Activated CD4-positive, alpha-beta memory T cell treated with anti-CD3 and anti-CD28 coated beads, Interleukin-2, amount 10 ng/mL, durations not matched to agents 7 days and 5 days (primary cell): ENCODE measurements around the gene R3HDM4. TPM values are rescaled to one million over a fixed set of nuclear protein-coding genes. Genes with fewer than 3 reads are reported as not detected.

Source experiments
- CTCF ChIA-PET: fragments of 350-600 bp; sonication (Branson Sonifier 250); formaldehyde crosslinking; loops from one replicate; lab custom pipeline; 2021; ENCODE audit warnings: antibody characterized with exemption, inconsistent platforms; lab: Charles Lee
- POLR2A ChIA-PET: fragments of 350-600 bp; sonication (Branson Sonifier 250); formaldehyde crosslinking; loops from one replicate; lab custom pipeline; 2021; ENCODE audit warnings: antibody characterized with exemption; lab: Charles Lee
- DNase-seq: peaks from one replicate; pipeline ENCODE4 v3.0.0-alpha.2; 2020
- H3K27ac Mint-ChIP-seq: one replicate; pipeline ENCODE4 v1.8.0; 2021; ENCODE audit warnings: mild to moderate bottlenecking, mixed read lengths
- H3K27me3 Mint-ChIP-seq: one replicate; pipeline ENCODE4 v1.8.0; 2021; ENCODE audit warnings: mixed read lengths
- H3K36me3 Mint-ChIP-seq: one replicate; pipeline ENCODE4 v1.8.0; 2021; ENCODE audit warnings: low read depth, mixed read lengths
- H3K4me1 Mint-ChIP-seq: one replicate; pipeline ENCODE4 v1.8.0; 2021; ENCODE audit warnings: mixed read lengths
- H3K4me3 Mint-ChIP-seq: one replicate; pipeline ENCODE4 v1.8.0; 2021; ENCODE audit warnings: mild to moderate bottlenecking, mixed read lengths
- H3K9me3 Mint-ChIP-seq: one replicate; pipeline ENCODE4 v1.8.0; 2021; ENCODE audit warnings: mixed read lengths
- total RNA-seq, 2 experiments: library from RNA; stranded (reverse); gene quantifications; one replicate each; pipeline ENCODE4 v1.2.3, GENCODE V29; 2021

Gene R3HDM4
- total RNA-seq, 2 experiments from 2014 or later: 111 to 116 TPM

GRCh38 chr19:912181-913079 is 589 bp downstream of the R3HDM4 start:
- POLR2A ChIA-PET: interaction anchor here (2.5 kb wide), 1 partner anchor 19 kb away, joined by 7 read pairs; the partner anchor contains the start of genes MED16 and RNU6-9
- peak; percentile 41 for DNase-seq

DNA sequence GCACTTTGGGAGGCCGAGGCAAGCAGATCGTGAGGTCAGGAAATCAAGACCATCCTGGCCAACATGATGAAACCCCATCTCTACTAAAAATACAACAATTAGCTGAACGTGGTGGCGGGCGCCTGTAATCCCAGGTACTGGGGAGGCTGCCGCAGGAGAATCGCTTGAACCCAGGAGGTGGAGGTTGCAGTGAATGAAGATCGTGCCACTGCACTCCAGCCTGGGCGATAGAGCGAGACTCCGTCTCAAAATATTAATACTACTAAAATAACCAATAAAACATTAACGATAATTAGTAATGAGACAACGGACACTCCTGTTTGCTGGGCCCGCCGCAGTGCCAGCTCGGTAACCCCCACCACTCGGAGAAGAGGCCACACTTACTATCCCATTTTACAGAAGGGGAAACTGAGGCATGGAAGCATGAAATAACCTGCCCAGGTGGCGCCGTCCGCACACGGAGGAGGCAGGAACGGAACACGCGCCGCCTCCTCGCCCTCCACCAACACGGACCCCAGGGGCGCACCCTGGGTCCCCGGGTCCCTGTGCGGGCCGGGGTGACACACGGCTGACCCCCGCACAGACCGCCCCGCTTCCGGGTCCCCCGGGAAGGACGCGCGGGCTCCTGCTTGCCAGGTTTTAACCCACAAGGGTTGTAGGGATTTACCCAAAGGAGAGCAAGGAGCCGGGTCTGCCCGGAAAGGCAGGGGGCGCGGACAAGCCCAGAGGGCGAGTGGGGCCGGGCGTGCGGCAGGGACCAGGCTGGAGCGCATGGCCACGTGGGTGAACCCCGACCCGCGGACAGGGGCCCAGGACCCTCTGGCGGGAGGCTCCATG is 1.6 kb downstream of the R3HDM4 start:
- no peaks in the 10 kb centered on the region for H3K9me3 Mint-ChIP-seq
- peaks cover 22% of the 10 kb centered on the region for H3K36me3 Mint-ChIP-seq
- H3K4me3 Mint-ChIP-seq: peak overlapping the region; percentile 69
- ChIA-PET POLR2A (interaction anchor here (7.4 kb wide), 1 partner anchor 16 kb away, joined by 79 read pairs; the partner anchor contains the start of genes MED16 and RNU6-9), CTCF (no interaction called here)
- peaks cover 47% of the 10 kb centered on the region for H3K4me1 Mint-ChIP-seq
- peak overlapping the region; percentile 98 for H3K27ac Mint-ChIP-seq
- DNase-seq: no peak
- H3K27me3 Mint-ChIP-seq: peaks cover 1% of the 10 kb centered on the region

More at GRCh38 chr19:912181-913079, 589 bp downstream of the R3HDM4 start:
- Mint-ChIP-seq H3K4me1 (peaks cover 39% of the 10 kb centered on the region), H3K9me3 (no peaks in the 10 kb centered on the region), H3K27me3 (peaks cover 1% of the 10 kb centered on the region), H3K27ac (peak overlapping the region; percentile 78), H3K36me3 (peaks cover 19% of the 10 kb centered on the region), H3K4me3 (peak overlapping the region; percentile 80)
- CTCF ChIA-PET: interaction anchor here (4.3 kb wide), 1 partner anchor 49 kb away, joined by 35 read pairs; no protein-coding TSS in a partner anchor

GRCh38 chr19:907183-907853 is 5.7 kb downstream of the R3HDM4 start:
- ChIA-PET POLR2A (interaction anchor here (1.2 to 7.4 kb wide), 4 partner anchors 12 to 77 kb away, joined by 3 to 79 read pairs (median 14); partner anchors contain the start of genes MED16, RNU6-9 and WDR18), CTCF (interaction anchor here (1.0 to 3.8 kb wide), 3 partner anchors 14 to 44 kb away, joined by 3 to 25 read pairs (median 17); partner anchors contain the start of genes MED16 and RNU6-9)
- Mint-ChIP-seq H3K27me3 (no peaks in the 10 kb centered on the region), H3K27ac (peak overlapping the region; percentile 98), H3K36me3 (peaks cover 26% of the 10 kb centered on the region), H3K9me3 (no peaks in the 10 kb centered on the region), H3K4me3 (no peak overlapping the region), H3K4me1 (peaks cover 57% of the 10 kb centered on the region)
- no peak for DNase-seq

GRCh38 chr19:906480-906879 is 6.5 kb downstream of the R3HDM4 start:
- peaks cover 58% of the 10 kb centered on the region for H3K4me1 Mint-ChIP-seq
- peak overlapping the region; percentile 98 for H3K27ac Mint-ChIP-seq
- H3K4me3 Mint-ChIP-seq: no peak overlapping the region
- DNase-seq: no peak
- H3K36me3 Mint-ChIP-seq: peaks cover 33% of the 10 kb centered on the region
- CTCF ChIA-PET: no interaction called here
- POLR2A ChIA-PET: interaction anchor here (3.9 to 7.4 kb wide), 2 partner anchors 12 to 34 kb away, joined by 16 to 79 read pairs; partner anchors contain the start of genes MED16 and RNU6-9
- H3K27me3 Mint-ChIP-seq: no peaks in the 10 kb centered on the region
- H3K9me3 Mint-ChIP-seq: no peaks in the 10 kb centered on the region

DNA sequence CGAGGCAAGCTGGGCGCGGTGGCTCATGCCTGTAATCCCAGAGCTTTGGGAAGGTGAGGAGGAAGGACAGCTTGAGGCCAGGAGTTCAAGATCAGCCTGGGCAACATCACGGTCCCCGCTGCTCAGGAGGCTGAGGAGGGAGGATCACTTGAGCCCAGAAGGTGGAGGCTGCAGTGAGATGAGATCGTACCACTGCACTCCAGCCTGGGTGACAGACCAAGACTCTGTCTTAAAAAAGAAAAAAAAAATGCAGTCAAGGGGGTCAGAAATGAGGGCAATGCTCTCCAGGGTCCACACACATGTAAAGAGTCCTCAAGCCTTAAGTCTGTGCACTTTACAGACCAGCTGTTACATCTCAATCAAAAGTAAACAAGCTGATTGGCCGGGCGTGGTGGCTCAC is 8.5 kb downstream of the R3HDM4 start:
- ChIA-PET POLR2A (interaction anchor here (0.6 to 7.4 kb wide), 2 partner anchors 10 to 171 kb away, joined by 3 to 79 read pairs; partner anchors contain the start of genes MED16 and RNU6-9), CTCF (no interaction called here)
- Mint-ChIP-seq H3K36me3 (peaks cover 35% of the 10 kb centered on the region), H3K9me3 (no peaks in the 10 kb centered on the region), H3K4me1 (peaks cover 50% of the 10 kb centered on the region), H3K27ac (no peak overlapping the region), H3K27me3 (no peaks in the 10 kb centered on the region), H3K4me3 (no peak overlapping the region)
- DNase-seq: no peak

GRCh38 chr19:903266-903797 is 9.7 kb downstream of the R3HDM4 start:
- Mint-ChIP-seq H3K36me3 (peaks cover 26% of the 10 kb centered on the region), H3K9me3 (no peaks in the 10 kb centered on the region), H3K4me3 (no peak overlapping the region), H3K27ac (no peak overlapping the region), H3K4me1 (peaks cover 38% of the 10 kb centered on the region), H3K27me3 (no peaks in the 10 kb centered on the region)
- no peak for DNase-seq
- CTCF ChIA-PET: no interaction called here
- POLR2A ChIA-PET: interaction anchor here (2.8 kb wide), 1 partner anchor 10 kb away, joined by 14 read pairs; the partner anchor contains the start of genes MED16 and RNU6-9

- no peak overlapping the region for H3K27ac Mint-ChIP-seq
- peaks cover 26% of the 10 kb centered on the region for H3K36me3 Mint-ChIP-seq
- ChIA-PET CTCF (interaction anchor here (0.6 to 1.3 kb wide), 3 partner anchors 12 to 39 kb away, joined by 3 to 4 read pairs (median 3); no protein-coding TSS in a partner anchor), POLR2A (interaction anchor here (2.8 kb wide), 1 partner anchor 9 kb away, joined by 14 read pairs; the partner anchor contains the start of genes MED16 and RNU6-9)
- H3K9me3 Mint-ChIP-seq: no peaks in the 10 kb centered on the region
- peaks cover 31% of the 10 kb centered on the region for H3K4me1 Mint-ChIP-seq
- no peak for DNase-seq
- H3K27me3 Mint-ChIP-seq: no peaks in the 10 kb centered on the region
- H3K4me3 Mint-ChIP-seq: no peak overlapping the region
Observed at GRCh38 chr19:902446-903226, 10.4 kb downstream of the R3HDM4 start.

DNA sequence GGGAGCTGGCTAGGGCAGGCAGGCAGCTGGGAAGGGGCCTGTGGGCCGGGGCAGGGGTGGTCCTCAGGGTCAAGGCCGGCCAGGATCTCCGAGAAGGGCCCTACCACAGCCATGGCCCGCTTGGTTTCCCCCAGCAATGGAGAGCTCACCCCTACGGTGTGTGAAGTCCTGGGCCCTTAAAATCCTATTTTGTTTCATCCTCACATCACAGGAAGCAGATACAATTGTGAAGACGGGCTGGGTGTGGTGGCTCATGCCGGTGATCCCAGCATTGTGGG is 11.0 kb downstream of the R3HDM4 start:
- no peak for DNase-seq
- Mint-ChIP-seq H3K27ac (no peak overlapping the region), H3K27me3 (no peaks in the 10 kb centered on the region), H3K36me3 (peaks cover 24% of the 10 kb centered on the region), H3K9me3 (no peaks in the 10 kb centered on the region), H3K4me3 (no peak overlapping the region), H3K4me1 (peaks cover 25% of the 10 kb centered on the region)
- CTCF ChIA-PET: interaction anchor here (0.6 to 1.3 kb wide), 3 partner anchors 13 to 38 kb away, joined by 3 to 4 read pairs (median 3); no protein-coding TSS in a partner anchor
- POLR2A ChIA-PET: interaction anchor here (2.8 kb wide), 1 partner anchor 9 kb away, joined by 14 read pairs; the partner anchor contains the start of genes MED16 and RNU6-9

GRCh38 chr19:901216-902092 is 11.6 kb downstream of the R3HDM4 start:
- Mint-ChIP-seq H3K9me3 (no peaks in the 10 kb centered on the region), H3K27ac (peak overlapping the region; percentile 29), H3K36me3 (peaks cover 29% of the 10 kb centered on the region), H3K4me3 (no peak overlapping the region), H3K27me3 (no peaks in the 10 kb centered on the region), H3K4me1 (peaks cover 19% of the 10 kb centered on the region)
- no peak for DNase-seq
- ChIA-PET CTCF (interaction anchor here (0.6 to 1.3 kb wide), 3 partner anchors 13 to 38 kb away, joined by 3 to 4 read pairs (median 3); no protein-coding TSS in a partner anchor), POLR2A (interaction anchor here (2.8 kb wide), 1 partner anchor 8 kb away, joined by 14 read pairs; the partner anchor contains the start of genes MED16 and RNU6-9)

GRCh38 chr19:900302-901111 is 12.5 kb downstream of the R3HDM4 start:
- ChIA-PET POLR2A (no interaction called here), CTCF (no interaction called here)
- Mint-ChIP-seq H3K4me3 (no peak overlapping the region), H3K4me1 (peaks cover 13% of the 10 kb centered on the region), H3K27me3 (no peaks in the 10 kb centered on the region), H3K36me3 (peaks cover 31% of the 10 kb centered on the region), H3K27ac (no peak overlapping the region), H3K9me3 (no peaks in the 10 kb centered on the region)
- peak; percentile 59 for DNase-seq
